ENCODE data around the gene MICU2. TPM values are rescaled to one million over a fixed set of nuclear protein-coding genes. Genes with fewer than 3 reads are reported as not detected.
A peak's percentile ranks its signal among the peaks of the same experiment; 100 is the strongest.

The MICU2 gene
- total and polyA plus RNA-seq, 4 experiments from 2014 or later: 39.8 to 56.6 (median 48.1) TPM

DNA sequence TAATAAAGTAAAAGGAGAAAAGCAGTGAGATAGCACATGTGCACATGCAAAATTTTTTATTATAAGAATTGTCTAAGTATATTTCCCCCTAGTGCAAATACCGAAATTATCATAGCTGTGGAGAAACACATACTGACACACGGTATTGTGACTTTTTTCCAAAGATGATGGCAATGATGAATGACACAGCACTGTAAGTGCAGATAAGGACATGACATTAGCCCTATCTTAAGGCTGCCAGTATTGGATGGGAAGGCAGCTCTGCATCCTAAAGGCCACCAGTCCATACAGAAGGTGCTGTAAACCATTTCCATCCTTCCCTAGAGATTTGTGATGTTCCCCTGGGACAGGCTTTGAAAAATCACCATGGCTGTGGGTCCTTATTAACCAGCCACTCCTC is 11.5 kb upstream of the MICU2 start:
- POLR2A ChIA-PET (ENCODE audit: partially characterized antibody): interaction anchor here (0.5 kb wide), 1 partner anchor 58 kb away, joined by 3 read pairs; no protein-coding TSS in a partner anchor
- no peaks in the 10 kb centered on the region for H3K4me1 Mint-ChIP-seq
- no peaks in the 10 kb centered on the region for H3K9me3 ChIP-seq (ENCODE audit: control insufficient read depth in 1 of 2, low read length in 2 of 2)

DNA sequence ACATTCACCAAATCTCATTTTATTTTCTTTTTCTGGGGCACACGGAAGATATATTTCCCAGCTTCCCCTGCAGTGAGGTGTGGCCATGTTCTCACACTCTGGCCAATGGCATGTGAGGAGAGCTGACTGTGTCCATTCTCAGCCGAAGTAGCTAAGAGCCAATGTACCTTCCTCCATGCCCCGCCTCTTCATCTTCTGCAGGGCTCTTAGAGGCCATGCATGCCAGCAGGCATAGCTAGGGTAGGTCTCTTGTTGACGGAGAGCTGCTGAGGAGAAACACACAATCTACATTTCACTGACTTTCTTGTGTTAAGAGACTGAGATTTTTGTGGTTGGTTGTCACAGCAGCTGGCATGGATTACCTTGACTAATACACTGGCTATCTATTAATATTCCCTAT is 9.8 kb upstream of the MICU2 start:
- intact Hi-C loops (cut with micrococcal nuclease): no loop called here
- no peak overlapping the region for H3K27ac ChIP-seq (ENCODE audit: low read depth, low read length)
- Mint-ChIP-seq H3K4me3 (no peak overlapping the region), H3K4me1 (no peaks in the 10 kb centered on the region), H3K36me3 (no peaks in the 10 kb centered on the region), H3K27ac (no peak overlapping the region), H3K9me3 (peaks cover 0 to 2% (median 0%) of the 10 kb centered on the region in 8 donors), H3K27me3 (peaks cover 10 to 31% of the 10 kb centered on the region in 2 donors)
- H3K36me3 ChIP-seq (ENCODE audit: insufficient read depth, low read length): no peaks in the 10 kb centered on the region
- ChIA-PET CTCF (ENCODE audit: partially characterized antibody) (interaction anchor here (1.1 to 1.3 kb wide), 2 partner anchors 8 to 13 kb away, joined by 3 read pairs; no protein-coding TSS in a partner anchor), POLR2A (ENCODE audit: partially characterized antibody) (interaction anchor here (1.4 kb wide), 1 partner anchor 10 kb away, joined by 7 read pairs; the partner anchor contains the start of gene MICU2)
- H3K4me1 ChIP-seq (ENCODE audit: insufficient read depth, low read length): no peaks in the 10 kb centered on the region
- H3K27me3 ChIP-seq (ENCODE audit: insufficient read depth, low read length): peaks cover 4% of the 10 kb centered on the region
- no peaks in the 10 kb centered on the region for H3K9me3 ChIP-seq (ENCODE audit: control insufficient read depth in 1 of 2, low read length in 2 of 2)
- H3K4me3 ChIP-seq (ENCODE audit: low read length in 2 of 2): no peak overlapping the region
- DNase-seq: no peak

More for the DNA sequence above, 11.5 kb upstream of the MICU2 start:
- Histone ChIP-seq H3K27ac (ENCODE audit: low read depth, low read length) (no peak overlapping the region), H3K4me3 (ENCODE audit: low read length in 2 of 2) (no peak overlapping the region), H3K36me3 (ENCODE audit: insufficient read depth, low read length) (no peaks in the 10 kb centered on the region), H3K4me1 (ENCODE audit: insufficient read depth, low read length) (no peaks in the 10 kb centered on the region), H3K27me3 (ENCODE audit: insufficient read depth, low read length) (peaks cover 4% of the 10 kb centered on the region)
- CTCF ChIA-PET (ENCODE audit: partially characterized antibody): interaction anchor here (0.9 kb wide), 1 partner anchor 60 kb away, joined by 3 read pairs; no protein-coding TSS in a partner anchor
- no peaks in the 10 kb centered on the region for H3K9me3 Mint-ChIP-seq
- no peak overlapping the region for H3K27ac Mint-ChIP-seq
- intact Hi-C loops (cut with micrococcal nuclease): no loop called here
- no peak for DNase-seq
- no peaks in the 10 kb centered on the region for H3K36me3 Mint-ChIP-seq
- H3K27me3 Mint-ChIP-seq: peaks cover 16 to 29% of the 10 kb centered on the region in 2 donors
- H3K4me3 Mint-ChIP-seq: no peak overlapping the region

- Histone ChIP-seq H3K27me3 (ENCODE audit: insufficient read depth, low read length) (peaks cover 4% of the 10 kb centered on the region), H3K27ac (ENCODE audit: low read depth, low read length) (no peak overlapping the region), H3K36me3 (ENCODE audit: insufficient read depth, low read length) (no peaks in the 10 kb centered on the region), H3K9me3 (ENCODE audit: control insufficient read depth in 1 of 2, low read length in 2 of 2) (no peaks in the 10 kb centered on the region), H3K4me3 (ENCODE audit: low read length in 2 of 2) (no peak overlapping the region), H3K4me1 (ENCODE audit: insufficient read depth, low read length) (no peaks in the 10 kb centered on the region)
- Mint-ChIP-seq H3K27ac (no peak overlapping the region), H3K27me3 (peaks cover 7 to 25% of the 10 kb centered on the region in 2 donors), H3K4me1 (no peaks in the 10 kb centered on the region), H3K36me3 (no peaks in the 10 kb centered on the region), H3K4me3 (no peak overlapping the region), H3K9me3 (peaks cover 0 to 2% (median 0%) of the 10 kb centered on the region in 8 donors)
- ChIA-PET POLR2A (ENCODE audit: partially characterized antibody) (no interaction called here), CTCF (ENCODE audit: partially characterized antibody) (interaction anchor here (2.5 kb wide), 1 partner anchor 28 kb away, joined by 10 read pairs; no protein-coding TSS in a partner anchor)
- intact Hi-C loops (cut with micrococcal nuclease): no loop called here
- DNase-seq: no peak
These were observed 7.4 kb upstream of the MICU2 start for GRCh38 chr13:21611385-21611784.

- ChIA-PET POLR2A (ENCODE audit: partially characterized antibody) (no interaction called here), CTCF (ENCODE audit: partially characterized antibody) (interaction anchor here (2.5 kb wide), 1 partner anchor 28 kb away, joined by 10 read pairs; no protein-coding TSS in a partner anchor)
- intact Hi-C loops (cut with micrococcal nuclease): no loop called here
- H3K4me1 ChIP-seq (ENCODE audit: insufficient read depth, low read length): no peaks in the 10 kb centered on the region
- no peak overlapping the region for H3K4me3 ChIP-seq (ENCODE audit: low read length in 2 of 2)
- H3K4me1 Mint-ChIP-seq: peaks cover 0 to 3% (median 0%) of the 10 kb centered on the region in 4 donors
- H3K9me3 ChIP-seq (ENCODE audit: control insufficient read depth in 1 of 2, low read length in 2 of 2): no peaks in the 10 kb centered on the region
- H3K4me3 Mint-ChIP-seq: no peak overlapping the region
- no peaks in the 10 kb centered on the region for H3K36me3 Mint-ChIP-seq
- peaks cover 2% of the 10 kb centered on the region for H3K27me3 ChIP-seq (ENCODE audit: insufficient read depth, low read length)
- peaks cover 0 to 2% (median 0%) of the 10 kb centered on the region in 8 donors for H3K9me3 Mint-ChIP-seq
- no peaks in the 10 kb centered on the region for H3K36me3 ChIP-seq (ENCODE audit: insufficient read depth, low read length)
- H3K27ac Mint-ChIP-seq: no peak overlapping the region
- no peak overlapping the region for H3K27ac ChIP-seq (ENCODE audit: low read depth, low read length)
- peak in 1 of 5 donors; percentile 43 for DNase-seq
- peaks cover 7 to 25% of the 10 kb centered on the region in 2 donors for H3K27me3 Mint-ChIP-seq
These were observed 6.7 kb upstream of the MICU2 start for GRCh38 chr13:21610687-21611086.

DNA sequence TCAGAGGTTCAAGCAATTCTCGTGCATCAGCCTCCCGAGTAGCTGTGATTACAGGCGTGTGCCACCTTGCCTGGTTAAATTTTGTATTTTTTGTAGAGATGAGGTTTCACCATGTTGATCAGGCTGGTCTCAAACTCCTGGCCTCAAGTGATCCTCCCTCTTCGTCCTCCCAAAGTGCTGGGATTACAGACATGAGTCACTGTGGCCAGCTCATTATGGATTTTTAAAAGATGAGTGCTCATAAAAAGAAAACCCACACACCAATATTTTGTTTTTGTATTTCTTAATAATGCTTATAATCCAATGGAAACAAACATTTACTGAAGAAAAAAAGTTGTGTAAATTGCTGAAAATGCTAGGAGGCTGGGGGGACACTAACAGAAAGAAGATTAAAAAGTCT is 5.0 kb upstream of the MICU2 start:
- no peak overlapping the region for H3K27ac ChIP-seq (ENCODE audit: low read depth, low read length)
- H3K4me3 ChIP-seq (ENCODE audit: low read length in 2 of 2): no peak overlapping the region
- peaks cover 0 to 5% (median 0%) of the 10 kb centered on the region in 8 donors for H3K9me3 Mint-ChIP-seq
- intact Hi-C loops (cut with micrococcal nuclease): loop anchor here (10.0 kb wide), 2 partner anchors 456 to 1654 kb away; partner anchors contain the start of gene ZMYM2
- POLR2A ChIA-PET (ENCODE audit: partially characterized antibody): no interaction called here
- no peaks in the 10 kb centered on the region for H3K9me3 ChIP-seq (ENCODE audit: control insufficient read depth in 1 of 2, low read length in 2 of 2)
- no peaks in the 10 kb centered on the region for H3K36me3 ChIP-seq (ENCODE audit: insufficient read depth, low read length)
- H3K4me1 Mint-ChIP-seq: peaks cover 10 to 19% (median 11%) of the 10 kb centered on the region in 4 donors
- H3K27me3 Mint-ChIP-seq: peaks cover 7 to 22% of the 10 kb centered on the region in 2 donors
- CTCF ChIA-PET (ENCODE audit: partially characterized antibody): interaction anchor here (2.5 kb wide), 1 partner anchor 30 kb away, joined by 10 read pairs; no protein-coding TSS in a partner anchor
- peaks cover 0 to 5% of the 10 kb centered on the region in 2 donors for H3K36me3 Mint-ChIP-seq
- H3K27me3 ChIP-seq (ENCODE audit: insufficient read depth, low read length): no peaks in the 10 kb centered on the region
- no peak overlapping the region for H3K27ac Mint-ChIP-seq
- H3K4me3 Mint-ChIP-seq: no peak overlapping the region
- peaks cover 7% of the 10 kb centered on the region for H3K4me1 ChIP-seq (ENCODE audit: insufficient read depth, low read length)
- no peak for DNase-seq

- Mint-ChIP-seq H3K27me3 (peaks cover 4 to 10% of the 10 kb centered on the region in 2 donors), H3K4me1 (peaks cover 10 to 30% (median 16%) of the 10 kb centered on the region in 4 donors), H3K4me3 (no peak overlapping the region), H3K9me3 (peaks cover 0 to 5% (median 0%) of the 10 kb centered on the region in 8 donors), H3K27ac (peak overlapping the region in 1 of 7 donors; percentile 65), H3K36me3 (peaks cover 0 to 11% of the 10 kb centered on the region in 2 donors)
- intact Hi-C loops (cut with micrococcal nuclease): loop anchor here (10.0 kb wide), 2 partner anchors 458 to 1652 kb away; partner anchors contain the start of gene ZMYM2
- no peaks in the 10 kb centered on the region for H3K36me3 ChIP-seq (ENCODE audit: insufficient read depth, low read length)
- POLR2A ChIA-PET (ENCODE audit: partially characterized antibody): interaction anchor here (1.0 kb wide), 1 partner anchor 64 kb away, joined by 4 read pairs; the partner anchor contains the start of gene FGF9
- CTCF ChIA-PET (ENCODE audit: partially characterized antibody): no interaction called here
- DNase-seq: no peak
- H3K4me3 ChIP-seq (ENCODE audit: low read length in 2 of 2): no peak overlapping the region
- no peaks in the 10 kb centered on the region for H3K9me3 ChIP-seq (ENCODE audit: control insufficient read depth in 1 of 2, low read length in 2 of 2)
- no peak overlapping the region for H3K27ac ChIP-seq (ENCODE audit: low read depth, low read length)
- H3K4me1 ChIP-seq (ENCODE audit: insufficient read depth, low read length): peaks cover 15% of the 10 kb centered on the region
- no peaks in the 10 kb centered on the region for H3K27me3 ChIP-seq (ENCODE audit: insufficient read depth, low read length)
These were observed 2.8 kb upstream of the MICU2 start for GRCh38 chr13:21606796-21607195.

DNA sequence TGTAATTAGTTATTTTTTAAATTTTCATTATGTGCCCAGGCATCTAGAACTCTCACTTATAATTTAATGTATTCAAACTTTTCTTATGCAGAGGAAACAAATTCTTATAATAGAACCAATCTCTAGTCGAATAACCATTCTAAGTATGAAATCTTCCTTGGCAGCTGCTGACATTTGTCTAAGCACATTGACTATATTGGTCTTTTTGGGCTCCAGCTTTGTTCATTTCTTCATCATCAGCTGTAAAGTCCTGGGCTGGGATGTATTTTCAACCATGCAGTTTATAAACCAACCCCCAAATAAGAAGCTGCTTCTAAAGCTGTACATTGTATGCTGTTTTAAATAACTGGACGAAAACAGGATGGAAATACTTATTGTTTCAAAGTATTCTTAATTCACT is 2.3 kb upstream of the MICU2 start:
- Mint-ChIP-seq H3K36me3 (peaks cover 4 to 16% of the 10 kb centered on the region in 2 donors), H3K9me3 (peaks cover 0 to 5% (median 0%) of the 10 kb centered on the region in 8 donors), H3K4me3 (no peak overlapping the region), H3K27ac (no peak overlapping the region), H3K27me3 (peaks cover 4 to 6% of the 10 kb centered on the region in 2 donors), H3K4me1 (peaks cover 14 to 36% (median 20%) of the 10 kb centered on the region in 4 donors)
- DNase-seq: no peak
- H3K4me3 ChIP-seq (ENCODE audit: low read length in 2 of 2): no peak overlapping the region
- intact Hi-C loops (cut with micrococcal nuclease): loop anchor here (10.0 kb wide), 2 partner anchors 459 to 1651 kb away; partner anchors contain the start of gene ZMYM2
- H3K27ac ChIP-seq (ENCODE audit: low read depth, low read length): no peak overlapping the region
- POLR2A ChIA-PET (ENCODE audit: partially characterized antibody): interaction anchor here (1.0 kb wide), 1 partner anchor 65 kb away, joined by 4 read pairs; the partner anchor contains the start of gene FGF9
- H3K27me3 ChIP-seq (ENCODE audit: insufficient read depth, low read length): no peaks in the 10 kb centered on the region
- H3K9me3 ChIP-seq (ENCODE audit: control insufficient read depth in 1 of 2, low read length in 2 of 2): no peaks in the 10 kb centered on the region
- H3K36me3 ChIP-seq (ENCODE audit: insufficient read depth, low read length): no peaks in the 10 kb centered on the region
- CTCF ChIA-PET (ENCODE audit: partially characterized antibody): interaction anchor here (1.0 to 2.7 kb wide), 3 partner anchors 8 to 63 kb away, joined by 3 to 18 read pairs (median 5); no protein-coding TSS in a partner anchor
- peaks cover 19% of the 10 kb centered on the region for H3K4me1 ChIP-seq (ENCODE audit: insufficient read depth, low read length)
